ENCODE measurements around the gene PLCD1. TPM values are rescaled to one million over a fixed set of nuclear protein-coding genes. Genes with fewer than 3 reads are reported as not detected.

The PLCD1 gene
- total and polyA plus RNA-seq, 2 of the 13 experiments (the other 11 are each of a cell fraction or from before 2014, with no cell fraction given) = 10.1 to 12.4 TPM

- TF ChIP-seq ZBTB25 (CRISPR knock-in tag; IDR thresholded peaks at IDR 0.05) = no peak
- no peak for TF ChIP-seq ZNF546 (CRISPR knock-in tag; conservative IDR thresholded peaks at IDR 0.05)
- TF ChIP-seq RAD51 (IDR thresholded peaks at IDR 0.05; ENCODE audit: borderline replicate concordance) = peak; percentile 94
- TF ChIP-seq FOSL1 (CRISPR knock-in tag; IDR thresholded peaks at IDR 0.05; ENCODE audit: borderline replicate concordance) = no peak
- TF ChIP-seq PAX8 (CRISPR knock-in tag; IDR thresholded peaks at IDR 0.05; ENCODE audit: borderline replicate concordance) = no peak
- 0 out of 2 replicates have a peak, but pooled peaks have one; percentile 28 for TF ChIP-seq ZFP37 (CRISPR knock-in tag; IDR thresholded peaks at IDR 0.05; ENCODE audit: borderline replicate concordance)
- no peak for TF ChIP-seq NPAS2 (CRISPR knock-in tag; IDR thresholded peaks at IDR 0.05; ENCODE audit: borderline replicate concordance)
- no peak for TF ChIP-seq PHB2 (IDR thresholded peaks at IDR 0.05; ENCODE audit: partially characterized antibody)
- TF ChIP-seq MTA1 (CRISPR knock-in tag; IDR thresholded peaks at IDR 0.05; ENCODE audit: borderline replicate concordance) = no peak
- no peak for TF ChIP-seq ZNF430 (CRISPR knock-in tag; IDR thresholded peaks at IDR 0.05)
- no peak; the same call in 1 of the 2 replicates for TF ChIP-seq SP5 (CRISPR knock-in tag; IDR thresholded peaks at IDR 0.05; ENCODE audit: borderline replicate concordance, low read depth)
- TF ChIP-seq CENPT (CRISPR knock-in tag; IDR thresholded peaks at IDR 0.05; ENCODE audit: low read depth) = no peak; the same call in 1 of the 2 replicates
- TF ChIP-seq, protein P1, sequence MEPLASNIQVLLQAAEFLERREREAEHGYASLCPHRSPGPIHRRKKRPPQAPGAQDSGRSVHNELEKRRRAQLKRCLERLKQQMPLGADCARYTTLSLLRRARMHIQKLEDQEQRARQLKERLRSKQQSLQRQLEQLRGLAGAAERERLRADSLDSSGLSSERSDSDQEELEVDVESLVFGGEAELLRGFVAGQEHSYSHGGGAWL (CRISPR knock-in tag; IDR thresholded peaks at IDR 0.05) = no peak
- TF ChIP-seq, protein P2, sequence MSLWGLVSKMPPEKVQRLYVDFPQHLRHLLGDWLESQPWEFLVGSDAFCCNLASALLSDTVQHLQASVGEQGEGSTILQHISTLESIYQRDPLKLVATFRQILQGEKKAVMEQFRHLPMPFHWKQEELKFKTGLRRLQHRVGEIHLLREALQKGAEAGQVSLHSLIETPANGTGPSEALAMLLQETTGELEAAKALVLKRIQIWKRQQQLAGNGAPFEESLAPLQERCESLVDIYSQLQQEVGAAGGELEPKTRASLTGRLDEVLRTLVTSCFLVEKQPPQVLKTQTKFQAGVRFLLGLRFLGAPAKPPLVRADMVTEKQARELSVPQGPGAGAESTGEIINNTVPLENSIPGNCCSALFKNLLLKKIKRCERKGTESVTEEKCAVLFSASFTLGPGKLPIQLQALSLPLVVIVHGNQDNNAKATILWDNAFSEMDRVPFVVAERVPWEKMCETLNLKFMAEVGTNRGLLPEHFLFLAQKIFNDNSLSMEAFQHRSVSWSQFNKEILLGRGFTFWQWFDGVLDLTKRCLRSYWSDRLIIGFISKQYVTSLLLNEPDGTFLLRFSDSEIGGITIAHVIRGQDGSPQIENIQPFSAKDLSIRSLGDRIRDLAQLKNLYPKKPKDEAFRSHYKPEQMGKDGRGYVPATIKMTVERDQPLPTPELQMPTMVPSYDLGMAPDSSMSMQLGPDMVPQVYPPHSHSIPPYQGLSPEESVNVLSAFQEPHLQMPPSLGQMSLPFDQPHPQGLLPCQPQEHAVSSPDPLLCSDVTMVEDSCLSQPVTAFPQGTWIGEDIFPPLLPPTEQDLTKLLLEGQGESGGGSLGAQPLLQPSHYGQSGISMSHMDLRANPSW (CRISPR knock-in tag; IDR thresholded peaks at IDR 0.05; ENCODE audit: borderline replicate concordance) = no peak
- no peak for TF ChIP-seq IKZF4 (CRISPR knock-in tag; IDR thresholded peaks at IDR 0.05; ENCODE audit: borderline replicate concordance, low read depth, not compliant biosample characterization)
- TF ChIP-seq GATAD2A (CRISPR knock-in tag; IDR thresholded peaks at IDR 0.05) = peak; percentile 77
- TF ChIP-seq MEIS2 (CRISPR knock-in tag; IDR thresholded peaks at IDR 0.05) = 0 out of 2 replicates have a peak, but pooled peaks have one; percentile 70
- no peak; the same call in 1 of the 2 replicates for TF ChIP-seq ZNF124 (CRISPR knock-in tag; IDR thresholded peaks at IDR 0.05)
- TF ChIP-seq ZNF205 (CRISPR knock-in tag; IDR thresholded peaks at IDR 0.05) = peak; percentile 86
- no peak for TF ChIP-seq NFATC3 (CRISPR knock-in tag; IDR thresholded peaks at IDR 0.05)
- TF ChIP-seq RFX5 (IDR thresholded peaks at IDR 0.05; ENCODE audit: low read depth, low read length) = no peak
- TF ChIP-seq ATAD3A (CRISPR knock-in tag; IDR thresholded peaks at IDR 0.05) = no peak
- no peak; the same call in 1 of the 2 replicates for TF ChIP-seq RXRA (CRISPR knock-in tag; IDR thresholded peaks at IDR 0.05)
- TF ChIP-seq, protein P3, sequence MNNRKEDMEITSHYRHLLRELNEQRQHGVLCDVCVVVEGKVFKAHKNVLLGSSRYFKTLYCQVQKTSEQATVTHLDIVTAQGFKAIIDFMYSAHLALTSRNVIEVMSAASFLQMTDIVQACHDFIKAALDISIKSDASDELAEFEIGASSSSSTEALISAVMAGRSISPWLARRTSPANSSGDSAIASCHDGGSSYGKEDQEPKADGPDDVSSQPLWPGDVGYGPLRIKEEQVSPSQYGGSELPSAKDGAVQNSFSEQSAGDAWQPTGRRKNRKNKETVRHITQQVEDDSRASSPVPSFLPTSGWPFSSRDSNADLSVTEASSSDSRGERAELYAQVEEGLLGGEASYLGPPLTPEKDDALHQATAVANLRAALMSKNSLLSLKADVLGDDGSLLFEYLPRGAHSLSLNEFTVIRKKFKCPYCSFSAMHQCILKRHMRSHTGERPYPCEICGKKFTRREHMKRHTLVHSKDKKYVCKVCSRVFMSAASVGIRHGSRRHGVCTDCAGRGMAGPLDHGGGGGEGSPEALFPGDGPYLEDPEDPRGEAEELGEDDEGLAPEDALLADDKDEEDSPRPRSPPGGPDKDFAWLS (CRISPR knock-in tag; IDR thresholded peaks at IDR 0.05; ENCODE audit: borderline replicate concordance) = no peak
- TF ChIP-seq ZSCAN21 (CRISPR knock-in tag; IDR thresholded peaks at IDR 0.05; ENCODE audit: borderline replicate concordance) = no peak; the same call in none of the 2 replicates
Measured at GRCh38 chr3:38004415-38005075, 24.9 kb downstream of the PLCD1 start (continued).

All from HepG2 (cell line).